ENCODE data around the gene HMGB4.

The HMGB4 gene

DNA sequence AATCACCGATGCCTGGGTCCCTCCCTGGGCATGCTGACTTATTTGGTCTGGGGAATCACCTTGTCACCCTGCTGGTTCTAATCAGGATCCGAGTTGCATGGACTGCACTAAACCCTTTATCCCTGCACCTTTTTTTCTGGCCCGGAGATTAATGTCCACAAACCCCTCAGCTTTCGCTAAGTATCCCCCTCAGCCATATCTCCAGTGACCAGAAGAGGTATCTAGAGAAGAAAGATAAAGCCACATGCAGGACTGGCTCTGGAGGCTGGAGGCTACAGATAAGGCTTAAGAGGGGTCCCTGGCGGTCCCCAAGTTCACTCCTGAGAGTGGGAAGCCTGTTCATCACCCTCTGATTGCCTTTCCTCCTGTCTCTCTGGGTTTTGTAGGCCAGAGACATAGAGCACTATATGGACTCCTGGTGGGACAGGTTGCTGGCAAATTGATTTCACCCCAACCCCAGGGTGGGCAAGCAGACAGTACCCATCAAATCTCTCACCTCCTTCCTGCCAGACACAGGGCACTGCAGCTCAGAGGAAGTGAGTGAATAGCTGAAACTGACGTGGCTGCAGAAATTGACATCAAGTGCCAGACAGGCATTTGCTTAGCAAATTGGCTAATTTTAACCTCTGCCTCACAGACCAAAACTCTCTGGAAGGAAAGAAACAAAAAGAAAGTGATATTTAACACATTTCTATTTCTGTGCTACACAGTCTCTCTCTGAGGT, 38.8 kb downstream of the HMGB4 start:
- DNase-seq (ENCODE audit: low read depth), result no peak
- TF ChIP-seq, protein P1, sequence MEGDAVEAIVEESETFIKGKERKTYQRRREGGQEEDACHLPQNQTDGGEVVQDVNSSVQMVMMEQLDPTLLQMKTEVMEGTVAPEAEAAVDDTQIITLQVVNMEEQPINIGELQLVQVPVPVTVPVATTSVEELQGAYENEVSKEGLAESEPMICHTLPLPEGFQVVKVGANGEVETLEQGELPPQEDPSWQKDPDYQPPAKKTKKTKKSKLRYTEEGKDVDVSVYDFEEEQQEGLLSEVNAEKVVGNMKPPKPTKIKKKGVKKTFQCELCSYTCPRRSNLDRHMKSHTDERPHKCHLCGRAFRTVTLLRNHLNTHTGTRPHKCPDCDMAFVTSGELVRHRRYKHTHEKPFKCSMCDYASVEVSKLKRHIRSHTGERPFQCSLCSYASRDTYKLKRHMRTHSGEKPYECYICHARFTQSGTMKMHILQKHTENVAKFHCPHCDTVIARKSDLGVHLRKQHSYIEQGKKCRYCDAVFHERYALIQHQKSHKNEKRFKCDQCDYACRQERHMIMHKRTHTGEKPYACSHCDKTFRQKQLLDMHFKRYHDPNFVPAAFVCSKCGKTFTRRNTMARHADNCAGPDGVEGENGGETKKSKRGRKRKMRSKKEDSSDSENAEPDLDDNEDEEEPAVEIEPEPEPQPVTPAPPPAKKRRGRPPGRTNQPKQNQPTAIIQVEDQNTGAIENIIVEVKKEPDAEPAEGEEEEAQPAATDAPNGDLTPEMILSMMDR (conservative IDR thresholded peaks at IDR 0.05; ENCODE audit: low read depth, low read length), result no peak
- H3K4me3 ChIP-seq (ENCODE audit: low read depth, low read length), result no peak overlapping the region

DNA sequence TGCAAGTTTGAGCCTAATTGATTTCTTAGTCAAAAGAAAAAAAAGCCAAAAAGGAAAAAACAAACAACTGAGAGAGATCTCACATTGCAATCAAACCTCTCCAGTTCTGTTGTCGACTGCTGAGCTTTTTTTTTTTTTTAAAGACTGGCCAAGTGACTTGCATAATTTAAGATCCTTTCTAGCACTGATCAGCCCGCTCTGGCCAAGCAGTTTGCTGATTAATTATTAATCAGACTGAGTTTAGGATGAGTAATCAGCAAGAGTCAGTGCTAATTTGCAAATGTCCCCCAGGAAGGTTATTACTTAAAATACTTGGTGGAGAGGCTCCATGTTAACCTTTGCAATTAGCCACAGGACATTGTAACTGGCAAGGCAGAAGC, 39.3 kb downstream of the HMGB4 start:
- no peak for DNase-seq (ENCODE audit: low read depth)
- no peak overlapping the region for H3K4me3 ChIP-seq (ENCODE audit: low read depth, low read length)
- TF ChIP-seq, protein P1 (conservative IDR thresholded peaks at IDR 0.05; ENCODE audit: low read depth, low read length), result no peak

DNA sequence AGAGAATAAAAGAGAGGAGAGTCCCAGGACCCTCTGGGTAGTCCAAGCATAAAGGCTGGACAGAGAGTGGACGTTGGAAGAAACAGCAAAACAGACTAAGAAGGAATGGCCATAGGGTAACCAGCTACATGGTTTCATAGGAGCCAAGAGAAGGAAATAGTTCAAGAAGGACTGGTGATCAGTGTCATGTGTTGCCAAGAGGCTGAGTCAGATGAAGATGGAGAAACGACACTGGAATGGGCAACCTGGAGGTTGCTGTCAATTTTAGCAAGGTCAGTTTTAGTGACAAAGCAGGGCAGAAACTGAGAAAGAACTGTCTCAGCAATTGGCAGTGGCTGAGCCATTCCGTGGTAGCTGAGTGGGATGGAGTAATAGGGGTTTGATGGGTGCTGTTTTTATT, 41.4 kb downstream of the HMGB4 start:
- no peak for DNase-seq (ENCODE audit: low read depth)
- TF ChIP-seq, protein P1 (conservative IDR thresholded peaks at IDR 0.05; ENCODE audit: low read depth, low read length), result no peak
- H3K4me3 ChIP-seq (ENCODE audit: low read depth, low read length), result no peak overlapping the region

DNA sequence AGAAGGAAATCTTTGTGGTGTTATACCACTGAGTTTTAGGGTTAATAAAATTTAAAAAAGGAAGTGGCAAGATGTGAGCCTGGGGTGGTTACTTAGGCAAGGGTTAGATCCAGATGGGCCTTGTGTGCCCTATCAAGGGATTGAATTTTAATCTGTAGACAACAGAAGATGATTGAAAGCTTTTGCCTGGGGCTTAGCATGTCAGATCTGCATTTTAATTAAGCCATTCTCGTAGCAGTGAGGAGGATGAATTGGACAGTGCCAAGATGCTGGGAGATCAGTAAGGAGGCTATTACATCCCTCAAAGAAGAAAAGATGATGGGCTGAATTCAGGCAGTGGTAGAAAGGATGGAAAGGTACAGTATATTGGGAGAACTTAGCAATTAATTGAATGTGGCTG, 42.3 kb downstream of the HMGB4 start:
- no peak overlapping the region for H3K4me3 ChIP-seq (ENCODE audit: low read depth, low read length)
- TF ChIP-seq, protein P1 (conservative IDR thresholded peaks at IDR 0.05; ENCODE audit: low read depth, low read length), result no peak

DNA sequence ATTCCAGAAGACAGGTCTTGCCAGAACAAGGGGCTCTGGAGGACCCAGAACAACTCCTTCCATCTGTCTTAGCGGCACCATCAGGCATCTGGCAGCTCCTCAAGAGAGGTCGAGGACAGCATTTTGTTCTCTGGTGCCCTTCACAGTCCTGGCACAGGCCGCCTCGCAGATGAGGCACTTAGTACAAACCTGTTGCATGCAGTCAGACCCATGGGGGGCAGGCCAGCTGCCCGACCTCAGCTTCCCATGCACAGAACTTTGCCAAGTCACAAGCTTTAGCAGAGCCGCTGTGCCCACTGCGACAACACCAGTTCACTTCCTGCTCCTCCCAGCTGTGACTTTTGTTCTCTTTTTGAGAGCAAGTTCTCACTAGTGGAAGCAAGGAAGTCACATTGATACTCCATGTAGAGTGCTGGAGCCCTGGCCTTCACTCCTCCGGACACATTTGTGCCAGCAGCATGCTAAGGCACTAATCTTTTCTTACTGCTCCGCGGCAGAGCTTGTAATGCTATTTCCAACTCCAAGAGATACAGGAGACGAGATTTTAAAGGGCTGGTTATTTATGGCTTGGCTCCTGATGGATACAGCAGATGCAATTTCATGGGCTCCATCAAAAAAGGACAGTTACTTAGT, 44.6 kb downstream of the HMGB4 start:
- no peak for DNase-seq (ENCODE audit: low read depth)
- no peak overlapping the region for H3K4me3 ChIP-seq (ENCODE audit: low read depth, low read length)
- TF ChIP-seq, protein P1 (conservative IDR thresholded peaks at IDR 0.05; ENCODE audit: low read depth, low read length), result no peak

More for the DNA sequence above, 42.3 kb downstream of the HMGB4 start:
- DNase-seq (ENCODE audit: low read depth), result no peak
